ENCODE results near the gene SMG6.

Gene SMG6

DNA sequence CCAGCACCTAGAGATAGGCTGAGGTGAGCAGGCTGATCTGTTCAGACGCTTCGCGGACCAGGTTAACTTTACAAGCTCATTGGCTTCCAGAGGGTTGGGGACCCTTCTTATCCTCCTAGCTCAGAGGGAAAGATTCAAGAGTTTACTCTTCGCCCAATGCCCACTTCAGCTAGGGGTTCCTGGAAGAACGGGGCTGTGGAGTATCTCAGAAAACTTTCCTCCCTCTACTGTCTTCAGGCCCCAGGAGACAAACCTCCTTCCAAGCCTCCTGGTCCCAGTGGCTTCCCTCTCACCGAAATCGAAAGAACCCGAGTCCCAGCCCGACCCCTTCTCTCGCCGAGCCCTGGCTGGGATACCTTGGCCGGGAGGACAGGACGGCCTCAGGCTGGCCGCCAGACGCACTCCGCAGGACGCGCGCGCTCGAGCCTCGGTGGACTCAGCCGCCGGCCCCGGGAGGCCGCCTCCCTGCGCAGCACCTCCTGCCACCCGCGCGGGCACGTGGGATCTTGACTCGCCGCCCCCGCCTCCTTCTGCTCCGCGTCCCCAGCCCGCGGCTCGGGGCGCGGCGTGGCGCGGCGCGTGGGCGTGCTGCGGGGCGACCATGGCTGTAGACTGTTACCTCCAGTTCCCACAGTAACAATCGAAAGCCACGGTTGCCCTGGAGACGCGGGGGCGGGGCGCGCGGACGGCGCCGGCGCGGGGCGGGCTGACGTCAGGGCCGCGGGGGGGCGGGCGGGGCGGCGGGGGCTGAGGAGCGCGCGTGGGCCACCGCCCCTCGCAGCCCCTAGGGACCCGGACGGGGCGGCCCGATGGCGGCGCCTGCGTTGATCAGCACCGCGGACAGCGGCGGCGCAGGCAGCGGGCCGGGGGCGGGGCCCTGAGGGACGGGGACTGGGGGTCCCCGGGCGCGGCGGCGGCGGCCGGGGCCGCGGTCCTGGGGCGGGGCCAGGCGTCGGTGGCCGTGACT is 254.0 kb downstream of the SMG6 start:
- no peak for TF ChIP-seq ZFX (IDR thresholded peaks at IDR 0.05; ENCODE audit: borderline replicate concordance)
- TF ChIP-seq, protein P1, sequence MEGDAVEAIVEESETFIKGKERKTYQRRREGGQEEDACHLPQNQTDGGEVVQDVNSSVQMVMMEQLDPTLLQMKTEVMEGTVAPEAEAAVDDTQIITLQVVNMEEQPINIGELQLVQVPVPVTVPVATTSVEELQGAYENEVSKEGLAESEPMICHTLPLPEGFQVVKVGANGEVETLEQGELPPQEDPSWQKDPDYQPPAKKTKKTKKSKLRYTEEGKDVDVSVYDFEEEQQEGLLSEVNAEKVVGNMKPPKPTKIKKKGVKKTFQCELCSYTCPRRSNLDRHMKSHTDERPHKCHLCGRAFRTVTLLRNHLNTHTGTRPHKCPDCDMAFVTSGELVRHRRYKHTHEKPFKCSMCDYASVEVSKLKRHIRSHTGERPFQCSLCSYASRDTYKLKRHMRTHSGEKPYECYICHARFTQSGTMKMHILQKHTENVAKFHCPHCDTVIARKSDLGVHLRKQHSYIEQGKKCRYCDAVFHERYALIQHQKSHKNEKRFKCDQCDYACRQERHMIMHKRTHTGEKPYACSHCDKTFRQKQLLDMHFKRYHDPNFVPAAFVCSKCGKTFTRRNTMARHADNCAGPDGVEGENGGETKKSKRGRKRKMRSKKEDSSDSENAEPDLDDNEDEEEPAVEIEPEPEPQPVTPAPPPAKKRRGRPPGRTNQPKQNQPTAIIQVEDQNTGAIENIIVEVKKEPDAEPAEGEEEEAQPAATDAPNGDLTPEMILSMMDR (IDR thresholded peaks at IDR 0.05) = no peak
- H3K27ac ChIP-seq = peak overlapping the region; percentile 88

DNA sequence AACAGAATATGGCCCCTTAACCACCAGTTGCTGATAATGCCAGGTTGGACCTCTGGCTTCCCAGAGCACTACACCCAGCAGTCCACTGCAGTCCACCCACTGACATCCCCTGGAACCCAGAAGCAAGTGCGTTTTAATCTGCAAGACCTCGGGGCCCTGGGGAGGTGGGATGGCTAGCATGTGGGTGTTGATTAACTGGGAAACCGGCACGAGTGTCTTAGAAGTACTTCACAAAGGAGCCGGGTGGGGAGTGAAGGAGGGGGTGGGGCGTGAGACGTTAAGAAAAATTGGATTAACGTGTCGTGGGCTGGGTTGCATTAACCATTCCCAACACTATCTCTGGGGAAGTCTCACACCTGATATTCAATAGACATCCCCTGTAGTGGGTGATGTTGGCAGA is 254.8 kb downstream of the SMG6 start:
- TF ChIP-seq, protein P1 (IDR thresholded peaks at IDR 0.05) = no peak
- TF ChIP-seq ZFX (IDR thresholded peaks at IDR 0.05; ENCODE audit: borderline replicate concordance) = no peak
- H3K27ac ChIP-seq = peak overlapping the region; percentile 88

DNA sequence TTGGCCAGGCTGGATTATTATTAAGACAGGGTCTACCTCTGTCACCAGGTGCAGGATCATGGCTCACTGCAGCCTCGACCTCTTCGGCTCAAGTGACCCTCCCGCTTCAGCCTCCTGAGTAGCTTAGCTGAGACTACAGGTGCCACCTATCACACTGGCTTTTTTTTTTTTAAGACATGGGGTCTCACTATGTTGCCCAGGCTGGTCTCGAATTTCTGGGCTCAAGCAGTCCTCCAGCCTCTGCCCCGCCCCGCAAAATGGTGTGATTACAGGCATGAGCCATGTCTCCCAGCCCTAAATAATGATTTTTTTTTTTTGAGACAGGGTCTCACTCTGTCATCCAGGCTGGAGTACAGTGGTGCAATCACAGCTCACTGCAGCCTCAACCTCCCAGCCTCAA is 256.0 kb downstream of the SMG6 start:
- TF ChIP-seq, protein P1 (IDR thresholded peaks at IDR 0.05) = no peak
- TF ChIP-seq ZFX (IDR thresholded peaks at IDR 0.05; ENCODE audit: borderline replicate concordance) = no peak

DNA sequence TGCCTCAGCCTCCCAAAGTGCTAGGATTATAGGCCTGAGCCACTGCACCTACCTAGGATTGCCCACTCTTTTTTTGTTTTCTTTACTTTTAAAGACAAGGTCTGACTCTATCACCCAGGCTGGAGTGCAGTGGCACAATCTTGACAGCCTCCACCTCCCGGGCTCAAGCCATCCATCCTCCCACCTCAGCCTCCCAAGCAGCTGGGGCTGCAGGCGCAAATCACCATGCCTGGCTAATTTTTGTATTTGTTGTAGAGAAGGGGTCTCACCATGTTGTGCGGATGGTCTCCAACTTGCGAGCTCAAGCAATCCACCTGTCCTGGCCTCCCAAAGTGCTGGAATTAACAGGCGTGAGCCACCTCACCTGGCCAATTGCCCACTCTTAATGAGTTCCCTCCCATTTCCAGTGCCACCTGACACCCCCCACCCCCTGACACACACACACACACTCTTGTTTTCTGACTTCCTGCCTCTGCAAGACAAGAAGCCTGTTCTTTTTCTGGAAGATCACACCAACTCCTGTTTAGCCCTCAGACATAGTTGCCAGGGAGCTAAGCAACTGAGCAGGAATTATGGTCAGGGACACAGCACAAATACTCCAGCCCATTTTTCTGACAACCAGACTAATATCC is 259.2 kb downstream of the SMG6 start:
- TF ChIP-seq, protein P1 (IDR thresholded peaks at IDR 0.05) = no peak
- TF ChIP-seq ZFX (IDR thresholded peaks at IDR 0.05; ENCODE audit: borderline replicate concordance) = no peak
- H3K27ac ChIP-seq = peak overlapping the region; percentile 89

More for the DNA sequence above, 256.0 kb downstream of the SMG6 start:
- H3K27ac ChIP-seq = no peak overlapping the region

DNA sequence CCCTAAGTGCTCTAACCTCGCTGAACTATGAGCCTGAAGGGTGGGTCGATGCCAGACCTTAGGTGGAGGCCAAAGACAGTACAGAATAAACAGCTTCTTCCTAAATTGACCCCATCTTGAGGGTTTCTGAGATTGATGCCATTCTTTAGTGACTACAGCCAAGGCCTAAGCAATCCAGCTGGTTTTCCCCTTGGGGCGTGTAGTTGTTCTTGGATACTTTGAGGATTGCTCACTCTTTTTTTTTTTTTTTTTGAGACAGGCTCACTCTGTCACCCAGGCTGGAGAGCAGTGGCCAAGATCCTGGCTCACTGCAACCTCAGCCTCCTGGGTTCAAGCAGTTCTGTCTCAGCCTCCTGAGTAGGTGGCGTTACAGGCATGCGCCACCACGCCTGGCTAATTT is 259.8 kb downstream of the SMG6 start:
- peak overlapping the region; percentile 89 for H3K27ac ChIP-seq
- TF ChIP-seq, protein P1 (IDR thresholded peaks at IDR 0.05) = no peak
- no peak for TF ChIP-seq ZFX (IDR thresholded peaks at IDR 0.05; ENCODE audit: borderline replicate concordance)

DNA sequence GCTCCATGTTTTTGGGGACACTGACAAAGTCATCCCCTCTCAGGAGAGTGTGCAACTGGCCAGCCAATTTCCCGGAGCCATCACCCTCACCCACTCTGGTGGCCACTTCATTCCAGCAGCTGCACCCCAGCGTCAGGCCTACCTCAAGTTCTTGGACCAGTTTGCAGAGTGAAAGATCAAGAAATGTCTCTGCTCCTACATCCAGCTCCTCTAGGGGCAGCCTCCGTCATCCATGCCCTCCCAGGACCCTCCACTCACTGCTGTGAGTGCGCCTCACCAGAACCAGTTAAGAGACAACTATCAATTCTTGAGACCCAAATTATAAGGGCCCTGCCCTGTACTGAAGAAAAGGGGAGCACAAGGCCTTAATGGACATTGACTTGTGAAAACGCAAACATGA is 260.7 kb downstream of the SMG6 start:
- peak overlapping the region; percentile 89 for H3K27ac ChIP-seq
- TF ChIP-seq, protein P1 (IDR thresholded peaks at IDR 0.05) = no peak
- TF ChIP-seq ZFX (IDR thresholded peaks at IDR 0.05; ENCODE audit: borderline replicate concordance) = no peak

Measured in 22Rv1 (cell line).